Upper lobe of right lung (tissue), 1 donor: ENCODE data around the gene SPSB3. TPM values are rescaled to one million over a fixed set of nuclear protein-coding genes. Genes with fewer than 3 reads are reported as not detected.

Experiments
- ATAC-seq: fragments of 200-7000 bp; cut with Tn5 transposase; one replicate; pipeline ENCODE4 v1.9.1; 2020; ENCODE audit warnings: mild to moderate bottlenecking, moderate library complexity
- DNase-seq: peaks from one replicate; pipeline ENCODE4 v3.0.0-alpha.2; 2020
- H3K27ac ChIP-seq: fragments of 200-600 bp; one replicate; pipeline ENCODE4 v1.8.0; 2022
- H3K27me3 ChIP-seq: fragments of 200-600 bp; one replicate; pipeline ENCODE4 v1.8.0; 2022; ENCODE audit warnings: mild to moderate bottlenecking
- H3K36me3 ChIP-seq: fragments of 200-600 bp; one replicate; pipeline ENCODE4 v1.8.0; 2022
- H3K4me1 ChIP-seq: fragments of 200-600 bp; one replicate; pipeline ENCODE4 v1.8.0; 2022
- H3K4me3 ChIP-seq: fragments of 200-600 bp; one replicate; pipeline ENCODE4 v1.8.0; 2022; ENCODE audit warnings: mild to moderate bottlenecking
- H3K9me3 ChIP-seq: fragments of 200-600 bp; one replicate; pipeline ENCODE4 v1.8.0; 2022
- intact Hi-C: fragments of 100-400 bp; cut with DNase I; formaldehyde crosslinking; loops from one replicate; pipeline ENCODE4 v1.11.0; 2022
- long read RNA-seq: library from polyadenylated mRNA; unstranded; transcript quantifications from one replicate; pipeline ENCODE4 v2.0.0, GENCODE V29; 2021
- total RNA-seq: library from RNA; stranded (reverse); fragmentation: NEBNext Ultra II Directional; extraction: Animal tissue kit (Norgen Biotek cat#: 25700); gene quantifications from one replicate; pipeline ENCODE4 v1.2.1, GENCODE V29; 2021
- TF ChIP-seq, protein P1 (sequence below): fragments of 200-600 bp; IDR thresholded peaks from one replicate; pipeline ENCODE4 v1.8.0; 2022; ENCODE audit warnings: antibody characterized with exemption
- donor health status: DM: no; HTN: yes; CAD: no; lungs with severe emphysema.

Gene SPSB3
- 43.0 TPM for total RNA-seq
- long read RNA-seq, transcript SPSB3-208 (7 exons, 1,784 nt), result major isoform, 57 of 162 reads
- long read RNA-seq, transcript SPSB3-209 (6 exons, 1,628 nt), result minor isoform, 51 of 162 reads
- long read RNA-seq, transcript SPSB3-201 (6 exons, 1,449 nt), result minor isoform, 7 of 162 reads
- long read RNA-seq, transcript SPSB3-204 (5 exons, 1,746 nt), result minor isoform, 10 of 162 reads
- long read RNA-seq, partial matches to known transcripts, result 11 of 162 reads
- long read RNA-seq, other reads (novel, unspliced or antisense), result 17 of 162 reads

GRCh38 chr16:1782408-1783264, at the start of gene SPSB3, which contains the start of gene NUBP2:
SPSB3 (minus strand) TSS chr16:1782571; CDS start chr16:1781483, 1,088 bp downstream.
NUBP2 (plus strand) TSS chr16:1782960; CDS start chr16:1783021, 61 bp downstream.
- Histone ChIP-seq H3K27ac (peak within 1 kb of the TSS; percentile 85), H3K9me3 (no peaks in the 10 kb centered on the region), H3K36me3 (peaks cover 29% of the 10 kb centered on the region), H3K27me3 (no peaks in the 10 kb centered on the region), H3K4me1 (peaks cover 17% of the 10 kb centered on the region), H3K4me3 (peak within 1 kb of the TSS; percentile 85)
- TF ChIP-seq, protein P1, sequence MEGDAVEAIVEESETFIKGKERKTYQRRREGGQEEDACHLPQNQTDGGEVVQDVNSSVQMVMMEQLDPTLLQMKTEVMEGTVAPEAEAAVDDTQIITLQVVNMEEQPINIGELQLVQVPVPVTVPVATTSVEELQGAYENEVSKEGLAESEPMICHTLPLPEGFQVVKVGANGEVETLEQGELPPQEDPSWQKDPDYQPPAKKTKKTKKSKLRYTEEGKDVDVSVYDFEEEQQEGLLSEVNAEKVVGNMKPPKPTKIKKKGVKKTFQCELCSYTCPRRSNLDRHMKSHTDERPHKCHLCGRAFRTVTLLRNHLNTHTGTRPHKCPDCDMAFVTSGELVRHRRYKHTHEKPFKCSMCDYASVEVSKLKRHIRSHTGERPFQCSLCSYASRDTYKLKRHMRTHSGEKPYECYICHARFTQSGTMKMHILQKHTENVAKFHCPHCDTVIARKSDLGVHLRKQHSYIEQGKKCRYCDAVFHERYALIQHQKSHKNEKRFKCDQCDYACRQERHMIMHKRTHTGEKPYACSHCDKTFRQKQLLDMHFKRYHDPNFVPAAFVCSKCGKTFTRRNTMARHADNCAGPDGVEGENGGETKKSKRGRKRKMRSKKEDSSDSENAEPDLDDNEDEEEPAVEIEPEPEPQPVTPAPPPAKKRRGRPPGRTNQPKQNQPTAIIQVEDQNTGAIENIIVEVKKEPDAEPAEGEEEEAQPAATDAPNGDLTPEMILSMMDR, result no peak
- intact Hi-C loops, result no loop called here
- ATAC-seq (peak; percentile 94), DNase-seq (peak; percentile 100)

- H3K27me3 ChIP-seq, result no peaks in the 10 kb centered on the region
These were observed 49.1 kb upstream of the SPSB3 start for GRCh38 chr16:1831186-1832075.

GRCh38 chr16:1830213-1830612, 47.8 kb upstream of the SPSB3 start:
- Histone ChIP-seq H3K27ac (no peak overlapping the region), H3K9me3 (no peaks in the 10 kb centered on the region), H3K27me3 (no peaks in the 10 kb centered on the region), H3K4me3 (no peak overlapping the region), H3K4me1 (peaks cover 24% of the 10 kb centered on the region), H3K36me3 (peaks cover 6% of the 10 kb centered on the region)
- TF ChIP-seq, protein P1, result no peak
- ATAC-seq (no peak), DNase-seq (no peak)
- intact Hi-C loops, result no loop called here

More at GRCh38 chr16:1831186-1832075, 49.1 kb upstream of the SPSB3 start:
- intact Hi-C loops, result no loop called here
- Histone ChIP-seq H3K27ac (no peak overlapping the region), H3K9me3 (no peaks in the 10 kb centered on the region), H3K4me1 (peaks cover 18% of the 10 kb centered on the region), H3K4me3 (no peak overlapping the region), H3K36me3 (peaks cover 6% of the 10 kb centered on the region)
- DNase-seq, result no peak
- TF ChIP-seq, protein P1, result no peak
- no peak for ATAC-seq

- Histone ChIP-seq H3K4me1 (peaks cover 30% of the 10 kb centered on the region), H3K27me3 (no peaks in the 10 kb centered on the region), H3K9me3 (no peaks in the 10 kb centered on the region), H3K27ac (no peak overlapping the region), H3K4me3 (peak overlapping the region; percentile 8), H3K36me3 (peaks cover 6% of the 10 kb centered on the region)
- intact Hi-C loops, result no loop called here
- TF ChIP-seq, protein P1, result no peak
- no peak for ATAC-seq
- DNase-seq, result no peak
These were observed 46.5 kb upstream of the SPSB3 start for GRCh38 chr16:1828645-1829410.
